NCI-H2227 (cell line): ENCODE measurements around the gene CREG2.
A peak's percentile ranks its signal among the peaks of the same experiment; 100 is the strongest.
"Not testable (repeated sequence)": the region's sequence is repeated elsewhere in the genome, so short reads cannot be mapped to it uniquely, and the experiment has no call there.

Experiments
- DNase-seq: peaks from one replicate; lab custom pipeline; 2025; ENCODE audit not compliant: unreplicated experiment; lab: John Stamatoyannopoulos, UW

CREG2 gene

DNA sequence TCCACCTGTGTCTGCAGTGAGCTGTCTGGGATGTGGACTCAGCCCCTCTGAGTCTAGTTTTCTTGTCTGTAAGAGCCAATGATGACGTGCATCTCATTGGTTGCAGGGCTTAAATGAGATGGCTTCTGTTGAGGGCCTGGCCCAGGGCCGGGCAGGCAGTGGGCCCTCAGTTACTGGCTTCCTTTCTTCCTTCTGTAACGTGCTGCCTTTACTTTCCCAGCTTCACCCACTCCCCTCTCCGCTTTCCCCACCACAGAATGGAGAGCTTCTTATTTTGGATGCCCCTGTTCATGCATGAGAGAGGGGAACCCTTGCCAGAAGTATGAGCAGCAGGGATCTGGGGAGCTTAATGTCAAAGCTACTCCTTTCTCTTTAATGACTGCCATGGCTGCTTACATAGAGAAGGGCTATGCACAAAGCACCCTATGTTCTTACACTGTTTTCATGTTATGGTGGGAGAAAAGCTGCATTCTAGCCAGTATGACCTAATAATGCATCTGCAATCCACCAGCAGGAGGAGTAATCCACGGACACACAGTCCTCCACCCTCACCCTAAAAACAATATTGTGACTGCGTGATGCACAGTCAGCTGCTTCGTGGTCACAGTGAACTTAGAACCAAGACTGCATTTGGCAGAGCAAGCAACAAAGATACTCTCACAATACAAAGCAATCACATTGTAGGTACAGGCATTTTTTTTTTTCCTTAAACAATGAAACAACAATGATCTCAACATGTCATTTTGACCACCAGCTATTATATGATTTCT lies 37.2 kb downstream of the CREG2 start:
- no peak for DNase-seq

DNA sequence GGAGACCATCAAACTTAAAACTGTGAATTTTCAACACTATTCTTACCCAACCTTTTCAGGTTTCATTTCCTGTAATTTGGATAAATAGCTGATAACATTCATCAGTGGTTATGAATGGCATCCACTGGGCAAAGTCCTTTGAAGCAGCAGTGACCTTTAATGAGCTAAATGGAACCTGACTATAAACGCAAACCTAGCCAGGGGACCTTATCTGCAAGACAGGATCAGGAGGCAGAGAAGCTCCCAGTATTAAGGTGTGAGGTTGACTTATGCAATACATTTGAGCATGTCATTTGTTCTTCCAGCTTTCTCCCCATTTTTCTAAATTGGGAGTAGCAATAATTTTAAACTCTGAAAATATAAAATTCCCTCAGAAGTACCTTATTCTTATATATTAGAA lies 38.4 kb downstream of the CREG2 start:
- DNase-seq = no peak

DNA sequence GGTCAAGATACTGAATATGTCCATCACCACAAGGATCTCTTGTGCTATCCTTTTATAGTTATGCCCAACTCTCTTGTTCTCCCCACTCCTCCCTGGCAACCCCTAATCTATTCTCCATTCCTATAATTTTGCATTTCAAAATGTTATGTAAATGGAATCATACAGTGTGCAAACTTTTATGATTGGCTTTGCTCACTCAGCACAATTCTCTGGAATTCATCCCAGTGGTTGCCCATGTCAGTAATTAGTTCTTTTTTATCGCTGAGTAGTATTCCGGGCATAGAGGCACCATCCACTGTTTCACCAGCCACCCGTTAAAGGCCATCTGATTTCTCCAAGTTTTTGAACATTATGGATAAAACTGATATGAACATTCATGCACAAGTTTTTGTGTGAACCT lies 40.4 kb downstream of the CREG2 start:
- no peak for DNase-seq

DNA sequence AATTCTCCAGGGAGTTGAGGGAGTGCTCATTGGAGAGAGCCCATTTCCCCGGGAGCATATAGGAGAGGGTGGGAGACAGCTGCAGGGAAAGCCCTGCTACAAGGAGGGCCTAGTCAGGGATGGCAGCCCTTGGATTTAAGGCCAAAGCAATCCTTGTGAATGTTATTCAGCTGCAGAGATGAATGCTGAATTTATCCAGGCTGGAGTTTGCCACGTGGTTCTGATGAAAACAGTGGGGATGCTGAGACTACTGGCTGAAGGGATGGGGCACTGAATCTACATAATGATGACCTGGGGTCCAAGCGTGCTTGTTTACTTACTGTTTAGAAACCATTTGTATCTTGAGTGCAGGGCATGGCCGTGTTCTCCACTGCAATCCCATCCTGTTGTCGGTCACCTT lies 43.2 kb downstream of the CREG2 start:
- no peak for DNase-seq

DNA sequence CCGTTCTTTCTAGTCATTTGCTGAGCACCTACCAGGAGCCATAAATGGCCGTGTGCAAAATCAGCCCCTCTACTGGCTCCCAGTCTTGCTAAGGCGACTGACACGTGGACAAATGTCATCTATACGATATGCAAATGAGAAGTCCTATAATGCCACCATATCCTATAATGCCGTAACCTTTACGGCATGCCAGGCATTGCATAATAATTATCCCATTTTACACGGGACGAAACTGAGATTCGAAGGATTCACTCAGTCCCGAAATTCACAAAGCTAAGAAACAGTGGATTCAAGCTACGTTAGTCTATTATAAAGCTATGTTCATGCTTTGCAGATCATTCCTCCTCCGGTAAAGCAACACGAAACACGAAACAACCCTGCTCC lies 44.7 kb downstream of the CREG2 start:
- DNase-seq = no peak

DNA sequence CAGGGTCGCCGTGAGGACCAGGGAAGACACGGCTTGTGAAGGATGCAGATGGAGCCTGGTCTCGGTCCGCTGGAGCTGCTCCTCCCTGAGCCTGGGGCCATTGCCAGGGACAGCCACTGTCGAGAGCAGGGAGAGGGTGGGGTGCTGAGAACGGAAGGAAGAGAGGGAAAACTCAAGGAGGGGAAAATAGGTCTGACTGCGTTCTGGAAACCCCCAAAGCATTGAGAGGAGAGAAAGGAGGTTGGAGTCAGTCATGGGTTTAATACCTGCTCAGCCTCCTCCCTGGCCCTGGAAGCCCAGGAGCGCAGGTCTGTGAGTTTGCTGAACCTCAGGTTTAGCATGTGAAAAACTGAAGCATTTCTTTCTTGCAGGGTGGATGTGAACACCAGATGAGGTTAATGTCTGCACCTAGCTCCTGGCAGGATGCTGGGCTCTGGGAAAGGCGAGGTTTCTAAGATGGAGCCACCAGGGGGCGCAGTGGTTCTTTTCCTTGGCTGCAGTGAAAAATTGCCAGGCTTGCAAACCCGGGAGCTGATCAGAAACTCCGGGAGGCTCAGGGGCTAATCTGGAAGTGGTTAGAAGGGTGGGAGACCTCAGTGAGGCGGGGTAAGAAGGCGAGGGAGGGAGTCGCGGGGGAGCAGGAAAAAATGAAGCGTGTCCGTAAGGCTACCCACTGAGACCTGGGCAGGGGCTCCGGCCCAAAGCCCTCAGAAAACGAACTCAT lies 45.2 kb downstream of the CREG2 start:
- peak; percentile 66 for DNase-seq

DNA sequence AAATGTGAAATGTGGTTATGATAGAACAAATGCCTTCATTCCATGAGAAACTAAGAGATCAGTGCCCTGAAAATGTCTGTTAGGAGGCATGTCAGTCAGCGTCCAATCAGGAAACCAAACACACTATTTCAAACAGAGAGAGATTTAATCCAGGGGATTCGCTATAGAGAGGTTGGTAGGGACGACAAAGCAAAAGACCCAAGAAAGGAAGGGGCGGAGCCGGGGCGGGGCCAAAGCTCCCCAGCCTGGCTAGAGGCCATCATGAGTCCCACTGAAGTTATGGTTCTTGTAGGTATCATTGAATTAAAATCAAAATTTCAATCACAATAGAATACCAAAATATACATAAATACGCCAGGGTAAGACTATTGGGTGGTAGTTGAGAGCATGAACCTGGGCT lies 45.9 kb downstream of the CREG2 start:
- no peak for DNase-seq

DNA sequence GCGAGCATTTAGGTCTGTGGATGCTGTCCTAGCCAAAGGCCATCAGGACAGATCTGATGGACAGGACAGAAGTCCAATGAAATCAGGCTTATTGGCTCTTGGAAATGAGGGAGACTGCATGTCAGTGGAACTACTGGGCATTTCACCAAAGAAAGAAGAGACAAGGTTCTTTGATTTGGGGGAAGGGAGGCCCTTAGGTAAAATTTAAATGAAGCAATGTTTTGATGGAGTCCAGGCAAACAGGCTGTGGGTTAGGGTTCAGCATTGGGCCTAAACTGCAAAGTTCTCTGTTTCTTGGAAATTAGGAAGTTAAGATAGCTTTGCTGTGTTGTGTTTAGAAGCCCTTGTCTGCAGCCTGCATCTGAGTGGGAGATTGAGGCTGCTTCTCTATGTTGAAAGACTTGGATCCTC lies 47.2 kb downstream of the CREG2 start:
- no peak for DNase-seq

DNA sequence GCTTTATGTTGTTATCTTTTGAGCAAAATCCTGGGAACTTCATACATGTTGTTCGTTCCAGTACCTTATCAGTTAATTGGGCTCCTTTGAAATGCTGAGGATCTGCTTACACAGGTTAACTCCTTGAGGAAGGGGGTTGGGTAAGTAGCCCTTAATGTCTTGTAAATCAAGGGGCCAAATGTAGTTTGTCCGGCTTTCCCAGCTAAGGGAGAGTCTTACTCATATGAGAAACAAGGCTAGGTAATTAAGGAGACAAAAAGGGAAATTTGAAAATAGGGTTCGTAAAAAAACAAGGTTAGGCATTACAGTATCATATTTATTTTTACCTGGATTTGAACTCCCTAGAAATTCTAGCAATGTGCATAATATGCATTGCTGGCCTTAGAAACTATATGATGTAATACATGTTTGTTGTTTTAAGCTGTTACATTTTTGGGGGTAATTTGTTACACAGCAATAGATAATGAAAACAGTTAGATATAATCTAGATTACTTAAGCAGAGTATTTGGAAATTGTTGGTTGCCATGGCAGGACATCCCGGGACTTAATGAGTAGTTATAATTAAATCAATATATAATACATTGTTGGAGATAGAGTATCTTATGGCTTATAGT lies 47.9 kb downstream of the CREG2 start:
- no peak for DNase-seq

DNA sequence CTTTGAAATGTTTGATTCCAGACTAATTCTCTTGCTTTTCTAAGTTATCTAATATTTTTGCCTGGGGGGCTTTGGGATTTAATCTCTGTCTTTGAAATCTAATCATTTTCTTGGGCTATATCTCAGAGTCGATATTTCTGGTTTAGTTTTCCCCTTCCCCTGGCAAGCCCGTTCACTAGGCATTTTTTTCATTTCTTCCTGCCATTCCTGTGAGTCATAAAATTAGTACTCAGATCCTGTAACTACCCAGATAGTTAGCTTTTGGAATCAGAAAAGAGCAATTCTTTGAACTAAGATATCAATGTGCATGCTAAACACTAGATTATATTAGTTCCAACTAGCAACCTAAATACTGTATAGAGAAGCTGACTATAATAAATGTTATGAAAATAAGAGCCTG lies 49.4 kb downstream of the CREG2 start:
- no peak for DNase-seq

DNA sequence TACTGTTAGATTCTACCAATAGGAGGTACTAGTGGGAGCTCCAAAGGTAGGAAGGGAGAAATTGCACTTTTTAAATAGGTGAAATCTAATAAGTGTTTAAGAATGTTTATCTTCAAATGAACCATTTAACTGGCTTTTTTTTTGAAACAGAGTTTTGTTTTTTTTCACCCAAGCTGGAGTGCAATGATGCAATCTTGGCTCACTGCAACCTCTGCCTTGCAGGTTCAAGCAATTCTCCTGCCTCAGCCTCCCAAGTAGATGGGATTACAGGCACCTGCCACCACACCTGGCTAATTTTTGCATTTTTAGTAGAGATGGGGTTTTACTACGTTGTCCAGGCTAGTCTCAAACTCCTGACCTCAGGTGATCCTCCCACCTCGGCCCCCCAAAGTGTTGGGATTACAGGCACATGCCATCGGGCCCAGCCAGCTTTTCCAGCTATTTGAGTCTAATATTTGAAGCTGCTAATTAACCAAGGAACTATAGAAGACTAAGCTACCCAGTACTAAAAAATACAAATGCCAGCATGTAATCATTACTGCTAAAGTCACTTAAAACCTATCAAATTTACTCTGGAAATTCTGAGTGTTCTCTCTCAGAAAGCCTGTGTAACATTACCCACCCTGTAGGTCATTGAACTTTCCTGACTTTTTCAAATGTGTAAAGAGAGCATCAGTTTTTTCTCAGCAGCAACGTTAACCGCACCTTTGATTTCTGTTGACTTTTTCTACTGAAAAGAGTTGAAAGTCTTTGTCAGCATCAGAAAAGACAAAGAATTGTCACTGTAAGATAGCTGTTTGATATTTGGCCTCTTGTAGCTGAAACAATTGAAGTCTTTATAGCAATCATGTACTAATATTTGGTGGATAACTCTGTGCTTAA lies 54.2 kb downstream of the CREG2 start:
- no peak for DNase-seq

DNA sequence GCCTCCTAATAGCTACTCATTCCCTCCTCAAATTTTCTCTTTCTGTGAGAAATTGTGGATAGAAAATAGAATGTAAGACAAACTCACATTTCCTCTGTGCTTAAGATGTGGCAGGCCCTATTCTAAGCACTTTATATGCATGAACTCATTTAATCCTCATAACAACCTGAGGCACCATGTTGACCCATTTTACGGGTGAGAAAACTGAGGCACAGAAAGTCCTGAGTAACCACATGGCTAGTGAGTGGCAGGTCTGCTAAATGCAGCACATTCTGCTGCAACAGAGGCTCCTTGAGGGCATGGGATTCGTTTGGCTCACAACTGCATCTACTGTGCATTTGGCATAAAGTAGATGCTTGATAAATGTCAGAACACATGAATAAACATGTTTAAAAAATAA lies 56.1 kb downstream of the CREG2 start:
- no peak for DNase-seq

DNA sequence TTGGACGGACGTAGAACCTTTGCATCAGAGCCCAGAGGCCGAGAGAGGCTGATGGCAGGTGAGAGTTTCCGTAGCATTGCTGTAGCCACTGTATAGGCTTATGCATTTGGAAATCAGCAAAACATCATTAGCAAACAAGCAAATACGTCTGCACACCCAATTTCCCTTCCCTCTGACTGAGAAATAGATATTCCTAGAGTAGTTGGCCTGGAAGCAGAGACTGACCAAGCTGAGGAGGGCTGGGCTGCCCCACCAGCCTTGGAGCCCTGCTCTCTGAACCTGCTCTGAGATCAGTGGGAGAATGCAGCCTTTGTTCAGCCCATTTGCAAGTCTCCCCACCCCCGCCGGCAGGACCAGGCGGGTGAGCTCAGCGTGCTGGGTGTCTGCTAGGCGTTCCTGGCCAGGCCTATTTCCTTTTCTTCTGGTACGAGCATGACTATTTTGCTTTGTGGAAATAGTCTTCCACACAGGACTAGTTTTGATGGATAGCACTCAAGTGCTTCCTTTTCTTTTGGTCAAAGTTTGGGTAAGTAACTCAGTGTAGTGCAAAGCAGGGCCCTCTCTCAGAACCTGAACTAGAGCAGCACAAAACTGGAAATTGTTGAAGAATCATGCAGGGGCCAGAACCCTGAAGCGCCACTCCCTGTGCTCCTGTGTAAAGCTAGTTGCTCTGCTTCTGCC lies 56.9 kb downstream of the CREG2 start:
- DNase-seq = no peak

DNA sequence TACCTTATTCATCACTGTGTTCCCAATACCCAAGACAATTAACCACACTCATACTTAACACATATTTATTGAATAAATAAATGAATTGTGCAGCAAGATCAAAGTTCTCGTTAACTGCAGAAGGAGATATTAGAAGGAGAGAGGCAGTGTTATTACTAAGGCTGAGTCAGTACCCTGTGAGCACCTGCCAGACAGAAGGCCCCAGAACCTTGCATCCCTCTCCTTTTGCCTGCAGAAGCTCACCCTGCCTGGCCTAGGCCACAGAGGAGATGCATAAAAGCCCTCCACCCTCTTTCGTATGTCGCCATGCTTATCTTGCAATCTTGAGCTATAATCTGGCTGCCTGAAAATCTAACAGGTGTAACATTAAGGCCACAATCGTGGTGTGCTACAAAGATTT lies 58.3 kb downstream of the CREG2 start:
- DNase-seq = no peak

DNA sequence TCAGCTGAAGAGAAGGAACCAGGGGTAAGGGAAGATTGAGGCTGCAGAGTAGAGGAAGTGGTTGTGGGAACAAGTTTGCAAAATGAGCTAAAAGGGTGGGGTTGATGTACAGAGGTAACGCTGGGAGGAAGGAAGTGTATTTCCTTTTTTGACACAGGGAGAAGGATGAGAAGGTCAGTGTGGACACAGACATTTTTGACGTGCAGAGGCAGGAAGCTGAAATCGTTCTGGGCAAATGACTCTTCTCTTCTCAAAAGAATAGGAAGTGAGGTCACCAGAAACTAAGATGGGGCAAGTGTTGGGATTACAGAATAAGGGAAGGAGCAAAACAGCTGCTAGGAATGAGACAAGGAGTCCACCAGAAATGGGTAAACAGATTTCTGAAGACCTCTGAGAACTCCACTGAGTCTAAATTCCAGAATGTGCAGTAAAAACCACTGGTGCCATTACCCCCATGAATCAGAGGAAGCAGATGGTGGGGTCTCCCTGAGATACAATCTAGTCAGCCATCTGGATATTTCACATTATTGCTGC lies 58.8 kb downstream of the CREG2 start:
- no peak for DNase-seq

DNA sequence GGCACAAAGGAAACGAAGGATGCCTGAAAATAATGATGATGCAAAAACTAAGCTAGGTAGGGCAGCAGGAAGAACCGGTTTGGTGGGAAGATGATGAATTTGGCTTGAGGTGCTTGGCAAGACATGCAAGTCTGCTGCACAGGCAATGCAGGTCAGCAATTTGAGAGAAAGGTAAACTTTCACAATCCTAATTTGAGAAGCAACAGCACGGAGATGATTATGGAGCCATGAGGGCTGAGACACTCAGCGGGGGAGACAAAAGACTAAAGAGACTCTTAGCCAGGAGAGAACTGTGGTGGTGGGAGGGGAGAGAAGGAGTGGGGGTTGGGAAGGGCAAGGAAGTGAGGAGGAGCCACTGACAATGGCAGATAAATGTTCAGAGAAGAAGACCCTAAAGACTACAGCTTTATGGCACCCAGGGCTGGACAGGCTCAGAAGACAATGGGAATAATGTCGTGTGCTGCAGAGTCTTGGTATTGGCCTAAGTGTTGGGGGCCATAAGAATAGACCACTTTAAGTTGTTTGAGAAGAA lies 59.4 kb downstream of the CREG2 start:
- DNase-seq = no peak

DNA sequence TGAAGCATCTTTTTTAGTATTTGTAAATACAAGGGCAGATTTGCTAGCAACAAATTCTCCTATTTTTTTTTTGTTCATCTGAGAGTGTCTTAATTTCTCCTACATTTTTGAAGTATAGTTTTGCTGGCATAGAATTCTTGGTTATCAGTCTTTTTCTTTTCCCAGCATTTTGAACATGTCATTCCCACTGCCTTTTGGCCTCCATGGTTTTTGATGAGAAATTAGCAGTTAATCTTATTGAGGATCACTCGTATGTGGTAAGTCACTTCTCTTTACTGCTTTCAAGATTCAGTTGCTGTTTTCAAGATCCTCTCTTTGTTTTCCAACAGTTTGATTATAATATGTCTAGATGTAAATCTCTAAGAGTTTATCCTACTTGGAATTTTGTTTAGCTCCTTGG lies 61.9 kb downstream of the CREG2 start:
- DNase-seq = no peak

DNA sequence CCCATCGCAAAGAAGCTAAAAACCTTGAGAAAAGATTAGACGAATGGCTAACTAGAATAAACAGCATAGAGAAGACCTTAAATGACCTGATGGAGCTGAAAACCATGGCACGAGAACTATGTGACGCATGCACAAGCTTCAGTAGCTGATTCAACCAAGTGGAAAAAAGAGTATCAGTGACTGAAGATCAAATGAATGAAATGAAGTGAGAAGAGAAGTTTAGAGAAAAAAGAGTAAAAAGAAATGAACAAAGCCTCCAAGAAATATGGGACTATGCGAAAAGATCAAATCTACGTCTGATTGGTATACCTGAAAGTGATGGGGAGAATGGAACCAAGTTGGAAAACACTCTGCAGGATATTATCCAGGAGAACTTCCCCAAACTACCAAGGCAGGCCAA lies 70.7 kb downstream of the CREG2 start:
- not testable (repeated sequence) for DNase-seq

DNA sequence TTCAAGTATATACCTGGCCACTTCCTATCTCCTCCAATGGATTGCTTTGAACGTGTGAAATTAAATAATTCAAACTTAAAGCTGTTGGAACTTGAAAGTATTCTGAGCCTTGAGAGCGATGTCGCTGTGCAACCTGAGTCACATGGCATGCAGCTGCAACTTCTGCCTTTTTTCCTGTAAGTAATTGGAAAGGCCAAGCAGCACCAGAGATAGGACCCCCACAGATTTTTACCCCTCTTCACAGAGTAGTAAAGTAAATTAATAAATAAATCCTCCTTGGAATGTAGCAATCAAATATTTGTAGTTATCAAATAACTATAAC lies 75.6 kb downstream of the CREG2 start:
- DNase-seq = no peak
